ENCODE measurements around the gene PATJ. TPM values are rescaled to one million over a fixed set of nuclear protein-coding genes. Genes with fewer than 3 reads are reported as not detected.

Gene PATJ
- total RNA-seq, 1 donor, result 8.4 TPM

DNA sequence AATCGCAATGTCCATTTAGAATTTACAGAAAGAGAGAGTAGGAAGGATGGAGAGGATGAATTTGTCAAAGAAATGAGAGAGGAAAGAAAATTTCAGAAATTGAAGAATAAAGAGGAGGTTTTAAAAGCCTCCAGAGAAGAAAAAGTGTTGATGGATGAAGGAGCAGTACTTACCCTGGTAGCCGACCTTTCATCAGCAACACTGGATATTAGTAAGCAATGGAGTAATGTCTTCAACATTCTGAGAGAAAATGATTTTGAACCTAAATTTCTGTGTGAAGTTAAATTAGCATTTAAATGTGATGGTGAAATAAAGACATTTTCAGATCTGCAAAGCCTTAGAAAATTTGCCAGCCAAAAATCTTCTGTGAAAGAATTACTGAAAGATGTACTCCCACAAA lies 464.9 kb downstream of the PATJ start:
- DNase-seq (ENCODE audit: low read depth), result no peak
- TF ChIP-seq, protein P1, sequence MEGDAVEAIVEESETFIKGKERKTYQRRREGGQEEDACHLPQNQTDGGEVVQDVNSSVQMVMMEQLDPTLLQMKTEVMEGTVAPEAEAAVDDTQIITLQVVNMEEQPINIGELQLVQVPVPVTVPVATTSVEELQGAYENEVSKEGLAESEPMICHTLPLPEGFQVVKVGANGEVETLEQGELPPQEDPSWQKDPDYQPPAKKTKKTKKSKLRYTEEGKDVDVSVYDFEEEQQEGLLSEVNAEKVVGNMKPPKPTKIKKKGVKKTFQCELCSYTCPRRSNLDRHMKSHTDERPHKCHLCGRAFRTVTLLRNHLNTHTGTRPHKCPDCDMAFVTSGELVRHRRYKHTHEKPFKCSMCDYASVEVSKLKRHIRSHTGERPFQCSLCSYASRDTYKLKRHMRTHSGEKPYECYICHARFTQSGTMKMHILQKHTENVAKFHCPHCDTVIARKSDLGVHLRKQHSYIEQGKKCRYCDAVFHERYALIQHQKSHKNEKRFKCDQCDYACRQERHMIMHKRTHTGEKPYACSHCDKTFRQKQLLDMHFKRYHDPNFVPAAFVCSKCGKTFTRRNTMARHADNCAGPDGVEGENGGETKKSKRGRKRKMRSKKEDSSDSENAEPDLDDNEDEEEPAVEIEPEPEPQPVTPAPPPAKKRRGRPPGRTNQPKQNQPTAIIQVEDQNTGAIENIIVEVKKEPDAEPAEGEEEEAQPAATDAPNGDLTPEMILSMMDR (IDR thresholded peaks at IDR 0.05; ENCODE audit: insufficient read depth, low read length), result no peak
- no peak overlapping the region for H3K4me3 ChIP-seq (ENCODE audit: low read depth, low read length)

DNA sequence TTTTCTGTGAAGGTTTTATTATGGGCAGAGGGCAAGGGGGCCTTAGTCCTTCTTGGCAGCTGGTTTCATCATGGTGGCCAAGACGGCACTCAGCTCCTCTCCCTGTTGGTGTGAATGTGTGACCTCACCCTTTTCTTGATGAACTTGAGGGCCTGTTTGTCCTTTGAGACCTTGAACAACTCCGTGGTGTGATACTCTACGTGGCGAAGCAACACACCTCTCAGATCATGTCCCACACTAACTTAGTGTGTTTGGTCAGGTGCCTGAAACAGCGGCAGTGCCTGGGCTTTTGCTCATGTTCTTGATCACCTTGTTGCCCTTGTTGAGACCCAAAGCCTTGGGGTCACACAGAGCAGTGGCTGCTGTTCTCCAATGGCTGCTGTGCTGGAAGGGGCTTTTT lies 465.8 kb downstream of the PATJ start:
- DNase-seq (ENCODE audit: low read depth), result no peak
- no peak overlapping the region for H3K4me3 ChIP-seq (ENCODE audit: low read depth, low read length)
- TF ChIP-seq, protein P1 (IDR thresholded peaks at IDR 0.05; ENCODE audit: insufficient read depth, low read length), result no peak

DNA sequence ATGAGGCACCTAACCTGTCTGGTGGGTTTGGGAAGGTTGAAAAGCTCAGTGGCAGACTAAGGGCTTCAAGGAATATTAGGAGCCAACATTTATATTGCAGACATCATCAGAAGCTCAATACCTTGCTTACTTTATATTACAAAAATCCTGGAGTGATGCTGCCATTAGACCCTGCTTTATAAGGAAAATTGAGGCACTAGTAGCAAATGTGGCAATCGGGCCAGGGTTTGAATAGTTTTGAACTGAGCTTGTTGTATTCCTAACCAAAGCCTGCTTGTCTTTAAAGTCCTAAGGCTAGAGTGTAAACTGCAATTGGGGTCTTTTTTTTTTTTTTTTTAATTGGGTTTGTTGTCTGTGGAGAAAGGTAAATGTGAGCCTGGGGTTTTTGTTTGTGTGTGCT lies 466.7 kb downstream of the PATJ start:
- H3K4me3 ChIP-seq (ENCODE audit: low read depth, low read length), result no peak overlapping the region
- no peak for DNase-seq (ENCODE audit: low read depth)
- TF ChIP-seq, protein P1 (IDR thresholded peaks at IDR 0.05; ENCODE audit: insufficient read depth, low read length), result no peak

DNA sequence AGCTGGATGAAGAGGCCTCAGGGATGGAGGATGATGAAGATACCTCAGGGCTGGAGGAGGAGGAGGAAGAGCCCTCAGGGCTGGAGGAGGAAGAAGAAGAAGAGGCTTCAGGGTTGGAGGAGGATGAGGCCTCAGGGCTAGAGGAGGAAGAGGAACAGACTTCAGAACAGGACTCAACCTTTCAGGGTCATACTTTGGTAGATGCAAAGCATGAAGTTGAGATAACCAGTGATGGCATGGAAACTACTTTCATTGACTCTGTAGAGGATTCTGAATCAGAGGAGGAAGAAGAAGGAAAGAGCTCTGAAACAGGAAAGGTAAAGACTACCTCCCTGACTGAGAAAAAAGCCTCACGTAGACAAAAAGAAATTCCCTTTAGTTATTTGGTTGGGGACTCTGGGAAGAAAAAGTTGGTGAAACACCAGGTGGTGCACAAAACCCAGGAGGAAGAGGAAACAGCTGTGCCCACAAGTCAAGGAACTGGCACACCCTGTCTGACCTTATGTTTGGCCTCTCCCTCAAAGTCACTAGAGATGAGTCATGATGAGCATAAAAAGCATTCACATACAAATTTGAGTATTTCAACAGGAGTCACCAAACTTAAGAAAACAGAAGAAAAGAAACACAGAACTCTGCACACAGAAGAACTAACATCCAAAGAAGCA lies 467.8 kb downstream of the PATJ start:
- H3K4me3 ChIP-seq (ENCODE audit: low read depth, low read length), result no peak overlapping the region
- no peak for DNase-seq (ENCODE audit: low read depth)
- TF ChIP-seq, protein P1 (IDR thresholded peaks at IDR 0.05; ENCODE audit: insufficient read depth, low read length), result no peak

DNA sequence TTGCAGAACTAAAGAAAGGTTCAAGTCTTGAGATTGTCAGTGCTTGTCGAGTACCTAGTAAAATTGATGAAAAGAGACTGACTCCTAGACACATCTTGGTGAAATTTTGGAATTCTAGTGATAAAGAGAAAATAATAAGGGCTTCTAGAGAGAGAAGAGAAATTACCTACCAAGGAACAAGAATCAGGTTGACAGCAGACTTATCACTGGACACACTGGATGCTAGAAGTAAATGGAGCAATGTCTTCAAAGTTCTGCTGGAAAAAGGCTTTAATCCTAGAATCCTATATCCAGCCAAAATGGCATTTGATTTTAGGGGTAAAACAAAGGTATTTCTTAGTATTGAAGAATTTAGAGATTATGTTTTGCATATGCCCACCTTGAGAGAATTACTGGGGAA lies 468.7 kb downstream of the PATJ start:
- no peak overlapping the region for H3K4me3 ChIP-seq (ENCODE audit: low read depth, low read length)
- TF ChIP-seq, protein P1 (IDR thresholded peaks at IDR 0.05; ENCODE audit: insufficient read depth, low read length), result no peak
- no peak for DNase-seq (ENCODE audit: low read depth)

DNA sequence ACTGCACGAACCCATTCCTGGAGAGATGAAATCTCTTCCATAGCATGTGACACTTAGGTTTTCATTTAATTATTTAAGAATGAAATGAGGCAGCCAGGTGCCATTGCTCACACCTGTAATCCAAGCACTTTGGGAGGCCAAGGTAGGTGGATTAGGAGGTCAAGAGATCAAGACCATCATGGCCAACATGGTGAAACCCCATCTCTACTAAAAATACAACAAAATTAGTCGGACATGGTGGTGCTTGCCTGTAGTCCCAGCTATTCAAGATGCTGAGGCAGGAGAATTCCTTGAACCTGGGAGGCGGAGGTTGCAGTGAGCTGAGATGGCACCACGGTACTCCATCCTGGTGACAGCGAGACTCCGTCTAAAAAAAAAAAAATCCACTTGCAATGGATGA lies 470.1 kb downstream of the PATJ start:
- TF ChIP-seq, protein P1 (IDR thresholded peaks at IDR 0.05; ENCODE audit: insufficient read depth, low read length), result no peak
- no peak overlapping the region for H3K4me3 ChIP-seq (ENCODE audit: low read depth, low read length)

More for the DNA sequence above, 470.1 kb downstream of the PATJ start:
- no peak for DNase-seq (ENCODE audit: low read depth)

Measured in fibroblast of the aortic adventitia (primary cell).